Stimulated activated effector memory CD8-positive, alpha-beta T cell treated with anti-CD3 and anti-CD28 coated beads, Interleukin-12 subunit alpha, Interleukin-12 subunit beta, amount 100 ng/mL, for 72 hours (primary cell): Measurements from ENCODE around the gene CCM2.
A peak's percentile ranks its signal among the peaks of the same experiment; 100 is the strongest.

Experiments
- ATAC-seq: fragments of 150-1000 bp; cut with Tn5 transposase; 2 replicates; pipeline ENCODE4 v1.10.0; 2021
- DNase-seq, 2 donors: peaks; one replicate each; pipeline ENCODE4 v3.0.0; 2021 to 2022; ENCODE audit warnings: low spot score in 2 of 2
- H3K27ac Mint-ChIP-seq: one replicate; pipeline ENCODE4 v1.8.0; 2022; ENCODE audit warnings: mild to moderate bottlenecking, mixed read lengths
- H3K36me3 Mint-ChIP-seq: one replicate; pipeline ENCODE4 v1.8.0; 2022; ENCODE audit warnings: mild to moderate bottlenecking, mixed read lengths
- H3K4me1 Mint-ChIP-seq: one replicate; pipeline ENCODE4 v1.8.0; 2022; ENCODE audit warnings: mixed read lengths
- H3K4me3 Mint-ChIP-seq: one replicate; pipeline ENCODE4 v1.8.0; 2022; ENCODE audit warnings: mild to moderate bottlenecking, mixed read lengths
- H3K9me3 Mint-ChIP-seq: one replicate; pipeline ENCODE4 v1.8.0; 2022; ENCODE audit warnings: mixed read lengths

Gene CCM2

DNA sequence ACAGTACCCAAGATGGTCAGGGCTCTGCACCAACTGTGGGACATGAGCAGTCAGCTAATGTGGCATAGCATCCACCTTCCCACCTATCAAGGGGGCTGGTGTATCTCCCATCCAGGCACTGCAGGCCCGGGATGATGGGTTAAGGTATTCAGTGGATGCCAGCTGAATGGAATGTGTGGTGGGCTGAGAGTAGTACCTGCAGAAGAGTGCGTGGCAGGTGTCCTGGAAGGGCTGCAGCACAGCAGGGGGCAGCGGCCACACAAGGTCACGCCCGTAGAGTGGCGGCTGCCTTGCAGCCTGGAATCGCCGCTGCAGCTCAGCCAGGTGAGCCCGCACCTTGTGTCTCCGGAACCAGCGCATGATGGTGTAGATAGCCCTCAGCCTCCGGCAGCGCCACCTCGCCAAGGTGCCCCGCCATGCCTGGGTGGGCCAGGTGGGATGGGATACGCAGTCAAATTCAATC lies 34.5 kb upstream of the CCM2 start:
- peak overlapping the region; percentile 88 for H3K27ac Mint-ChIP-seq
- DNase-seq (no peak), ATAC-seq (no peak)
- H3K36me3 Mint-ChIP-seq = peaks cover 96% of the 10 kb centered on the region
- no peaks in the 10 kb centered on the region for H3K9me3 Mint-ChIP-seq
- peak overlapping the region; percentile 3 for H3K4me3 Mint-ChIP-seq
- peaks cover 42% of the 10 kb centered on the region for H3K4me1 Mint-ChIP-seq

DNA sequence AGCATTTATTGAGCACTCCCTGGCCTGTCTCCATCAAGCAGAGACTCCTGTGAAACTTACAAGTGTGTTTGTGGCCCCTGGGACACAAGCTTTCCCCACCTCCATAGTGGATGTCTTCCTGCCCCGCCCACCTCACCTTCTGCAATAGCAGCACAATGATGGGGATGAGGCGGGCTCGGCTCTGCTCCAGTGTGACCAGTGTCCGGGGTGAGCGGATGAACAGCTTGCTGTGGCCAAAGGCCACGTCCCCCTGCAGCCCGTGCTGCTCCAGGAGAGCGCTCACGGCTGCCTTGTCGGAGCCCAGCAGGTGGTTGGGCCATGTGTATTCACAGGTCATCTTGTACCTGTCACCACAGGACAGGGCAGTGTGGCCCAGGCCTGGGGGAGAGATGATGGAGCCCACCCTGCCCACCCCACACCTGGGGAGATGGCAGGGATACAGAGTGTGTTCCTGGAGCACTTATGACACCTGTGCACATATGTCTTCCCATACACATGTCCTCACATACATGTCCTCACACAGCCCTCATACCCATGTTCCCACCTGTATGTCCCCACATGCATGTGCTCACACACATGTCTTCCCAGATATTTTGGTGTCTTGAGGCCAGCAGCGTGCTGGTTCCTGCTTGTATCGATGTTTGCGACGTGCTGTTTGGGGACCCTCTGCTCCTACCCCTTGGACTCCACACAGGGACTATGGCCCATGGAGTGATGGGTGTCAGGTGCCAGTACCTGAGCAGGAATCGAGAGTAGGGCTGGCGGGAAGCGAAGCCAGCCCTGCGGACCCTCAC lies 33.9 kb upstream of the CCM2 start:
- H3K27ac Mint-ChIP-seq = peak overlapping the region; percentile 37
- H3K4me1 Mint-ChIP-seq = peaks cover 39% of the 10 kb centered on the region
- peak in 1 of 2 donors; percentile 58 for DNase-seq

DNA sequence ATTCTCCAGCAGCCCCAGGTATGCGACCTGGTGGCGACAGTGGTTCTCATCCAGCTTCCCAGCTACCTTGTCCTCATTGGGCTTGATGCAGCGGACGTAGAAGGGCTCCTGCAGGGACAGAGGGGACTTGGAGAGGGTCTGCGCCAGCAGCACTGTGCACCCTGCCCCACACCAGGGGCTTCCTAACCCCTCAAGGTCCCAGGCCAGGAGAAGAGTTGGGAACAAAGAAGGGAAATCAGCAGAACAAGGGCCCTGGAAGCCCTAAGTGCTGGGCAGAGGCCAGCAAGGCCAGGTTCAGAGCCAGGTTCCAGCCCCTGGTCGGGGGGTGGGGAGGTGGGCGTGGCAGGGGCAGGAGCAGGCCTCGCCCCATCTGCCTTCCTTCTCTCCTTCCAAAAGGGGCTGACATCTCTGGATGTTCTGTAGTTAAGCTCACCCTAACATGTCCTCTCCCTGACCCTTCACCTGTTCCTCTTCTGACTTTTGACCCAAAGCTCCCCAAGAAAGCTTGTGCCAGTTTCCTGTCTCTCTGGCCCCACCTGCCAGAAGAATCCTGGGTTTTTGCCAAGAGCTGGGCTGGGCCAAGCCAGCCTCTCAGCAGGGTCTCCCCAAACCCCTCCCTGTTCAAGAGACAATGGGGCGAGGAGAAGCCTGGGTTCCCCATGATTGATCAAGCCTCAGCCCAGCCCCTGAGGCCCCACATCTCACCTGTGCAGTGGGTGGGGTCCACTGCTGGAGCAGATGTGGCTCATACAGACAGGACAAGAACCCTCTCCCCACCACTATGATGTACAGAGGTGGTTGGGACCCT lies 33.1 kb upstream of the CCM2 start:
- DNase-seq = no peak
- no peak for ATAC-seq
- no peaks in the 10 kb centered on the region for H3K9me3 Mint-ChIP-seq
- H3K27ac Mint-ChIP-seq = peak overlapping the region; percentile 94
- H3K36me3 Mint-ChIP-seq = peaks cover 100% of the 10 kb centered on the region
- H3K4me3 Mint-ChIP-seq = no peak overlapping the region
- peaks cover 44% of the 10 kb centered on the region for H3K4me1 Mint-ChIP-seq

More for the DNA sequence above, 33.9 kb upstream of the CCM2 start:
- Mint-ChIP-seq H3K9me3 (no peaks in the 10 kb centered on the region), H3K4me3 (no peak overlapping the region), H3K36me3 (peaks cover 98% of the 10 kb centered on the region)
- no peak for ATAC-seq

DNA sequence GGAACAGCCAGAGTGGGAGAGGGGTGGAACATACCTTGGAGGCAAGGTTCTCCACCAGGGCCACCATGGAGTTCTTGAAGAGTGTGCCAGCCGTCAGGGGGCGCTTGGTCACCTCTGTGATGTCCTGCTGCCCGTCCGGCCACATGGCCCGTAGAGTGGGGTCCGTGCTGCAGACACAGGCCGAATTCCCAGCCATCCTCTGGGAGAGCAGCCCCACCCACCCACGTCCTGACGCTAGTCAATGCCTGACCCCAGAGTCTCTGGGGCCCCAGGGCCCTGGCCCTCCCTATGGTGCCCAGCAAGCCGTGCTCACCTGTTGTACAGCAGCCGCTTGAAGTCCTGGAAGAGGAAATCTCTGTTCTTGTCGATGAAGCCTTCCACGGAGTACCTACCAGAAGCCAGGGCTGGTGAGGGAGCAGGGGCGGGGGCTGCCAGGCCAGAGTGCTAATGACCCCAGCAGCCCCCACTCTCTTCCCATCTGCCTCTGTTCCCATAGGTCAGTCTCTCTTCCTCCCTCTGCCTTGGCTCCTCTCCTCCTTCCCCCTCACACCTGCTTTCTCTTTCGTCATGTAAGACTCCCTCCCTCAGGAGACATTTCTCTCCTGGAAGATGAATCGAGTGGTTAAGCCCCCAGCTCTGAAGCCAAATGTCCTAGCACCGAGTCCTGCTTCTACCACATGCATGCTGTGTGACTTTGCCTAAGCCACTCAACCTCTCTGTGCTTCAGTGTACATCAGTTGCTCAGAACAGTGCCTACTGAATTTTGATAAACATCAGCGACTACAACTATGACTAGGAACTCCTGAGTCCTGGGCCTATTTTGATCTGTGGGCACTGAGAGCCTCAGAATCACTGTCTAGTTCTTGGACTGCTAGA lies 32.2 kb upstream of the CCM2 start:
- Mint-ChIP-seq H3K4me3 (peak overlapping the region; percentile 18), H3K36me3 (peaks cover 100% of the 10 kb centered on the region), H3K27ac (peak overlapping the region; percentile 94), H3K4me1 (peaks cover 52% of the 10 kb centered on the region), H3K9me3 (no peaks in the 10 kb centered on the region)
- ATAC-seq (no peak), DNase-seq (no peak)

DNA sequence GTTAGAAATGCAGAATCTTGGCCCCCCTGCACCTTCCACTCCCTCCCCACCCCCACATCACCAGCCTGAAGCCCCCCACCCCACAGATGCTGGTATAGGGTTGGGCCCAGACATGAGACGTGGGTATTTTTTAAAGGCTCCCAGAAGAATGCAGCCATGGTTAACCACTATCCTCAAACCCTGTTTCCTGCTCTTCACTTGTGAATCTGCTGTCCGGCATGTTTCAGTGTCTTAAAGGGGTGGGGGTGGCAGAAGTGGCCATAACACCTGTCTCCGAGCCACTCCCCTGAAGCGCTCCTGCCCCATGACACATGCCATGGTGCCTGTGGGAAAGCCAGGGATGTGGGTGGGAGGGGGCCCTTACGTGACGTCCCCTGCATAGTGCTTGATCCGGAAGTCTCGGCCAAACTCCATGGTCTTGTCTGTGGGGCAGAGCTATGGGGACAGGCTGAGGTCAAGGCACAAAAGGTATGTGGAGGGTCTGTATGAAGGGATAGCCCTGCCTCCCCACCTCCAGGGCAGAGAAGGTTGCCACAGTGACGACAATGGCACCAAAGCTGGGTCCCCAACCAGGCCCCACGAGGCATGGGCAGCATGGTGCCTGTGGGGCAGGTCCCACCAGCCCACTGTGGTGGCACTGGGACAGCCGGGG lies 30.8 kb upstream of the CCM2 start:
- Mint-ChIP-seq H3K27ac (peak overlapping the region; percentile 94), H3K4me1 (peaks cover 56% of the 10 kb centered on the region)

DNA sequence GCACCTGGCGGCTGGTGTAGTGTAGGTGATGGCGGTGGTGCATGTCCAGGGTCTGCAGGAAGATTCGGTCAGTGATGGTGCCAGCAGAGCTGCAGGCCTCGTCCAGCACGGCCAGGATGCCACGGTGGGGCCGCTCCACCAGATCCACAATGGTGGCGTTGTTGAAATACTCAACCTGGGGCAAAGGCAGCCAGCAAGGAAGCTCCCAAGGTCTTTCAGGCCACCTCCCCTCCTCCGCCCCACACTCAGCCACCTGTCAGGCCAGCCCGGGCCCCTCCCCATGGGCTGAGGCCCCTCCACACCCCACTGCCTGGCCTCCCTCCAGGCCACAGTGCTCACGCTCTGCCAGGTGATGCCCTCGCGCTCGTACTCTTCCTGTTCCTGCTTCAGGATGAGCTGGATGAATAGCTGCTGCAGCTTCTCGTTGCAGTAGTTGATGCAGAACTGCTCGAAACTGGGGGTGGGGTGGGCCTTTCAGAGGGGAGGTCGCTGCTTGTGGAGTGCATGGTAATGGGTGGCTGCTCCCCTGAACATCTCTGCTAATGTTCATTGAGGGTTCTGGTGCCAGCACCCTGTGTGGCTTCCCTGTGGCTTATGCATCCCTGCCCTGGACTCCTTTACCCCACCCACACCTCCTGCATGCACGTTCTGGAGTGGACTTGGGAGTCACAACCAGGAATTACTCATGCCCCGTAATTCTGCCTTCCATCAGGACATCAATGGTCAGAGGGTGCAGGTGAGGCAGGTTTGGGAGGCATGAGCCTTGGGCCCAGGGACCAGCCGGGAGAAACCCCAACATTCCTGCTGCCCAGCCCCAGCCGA lies 30.1 kb upstream of the CCM2 start:
- Mint-ChIP-seq H3K4me1 (peaks cover 63% of the 10 kb centered on the region), H3K36me3 (peaks cover 100% of the 10 kb centered on the region), H3K9me3 (no peaks in the 10 kb centered on the region), H3K4me3 (no peak overlapping the region), H3K27ac (peak overlapping the region; percentile 94)
- ATAC-seq (no peak), DNase-seq (no peak)

More for the DNA sequence above, 30.8 kb upstream of the CCM2 start:
- H3K9me3 Mint-ChIP-seq = no peaks in the 10 kb centered on the region
- DNase-seq (no peak), ATAC-seq (no peak)
- peaks cover 100% of the 10 kb centered on the region for H3K36me3 Mint-ChIP-seq
- H3K4me3 Mint-ChIP-seq = no peak overlapping the region

DNA sequence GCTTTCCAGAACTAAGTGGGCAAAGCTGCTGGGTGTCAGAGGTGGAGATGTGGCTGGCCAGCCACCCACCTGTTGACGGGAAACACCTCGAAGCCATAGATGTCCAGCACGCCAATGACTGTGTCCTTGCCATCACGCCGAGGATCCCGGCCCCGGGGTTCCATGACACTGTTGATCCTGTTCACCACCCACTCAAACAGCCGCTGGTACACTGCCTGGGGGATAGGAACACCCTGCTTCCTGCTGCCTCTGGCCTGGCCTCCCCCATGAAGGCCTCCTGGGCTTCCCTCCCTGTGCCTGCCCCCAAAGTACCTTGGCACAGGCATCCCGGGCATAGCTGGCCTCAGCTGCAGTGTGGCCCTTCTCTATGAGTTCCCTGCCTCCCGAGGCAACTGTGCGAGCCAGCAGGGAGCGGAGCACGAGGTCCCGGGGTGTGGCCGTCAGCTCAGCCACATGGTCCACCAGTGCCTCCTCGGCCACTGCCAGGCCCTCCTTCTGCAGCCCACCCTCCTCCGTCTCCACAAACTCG lies 29.4 kb upstream of the CCM2 start:
- H3K27ac Mint-ChIP-seq = peak overlapping the region; percentile 94
- ATAC-seq (no peak), DNase-seq (no peak)
- peaks cover 63% of the 10 kb centered on the region for H3K4me1 Mint-ChIP-seq
- H3K9me3 Mint-ChIP-seq = no peaks in the 10 kb centered on the region
- peaks cover 100% of the 10 kb centered on the region for H3K36me3 Mint-ChIP-seq
- no peak overlapping the region for H3K4me3 Mint-ChIP-seq

DNA sequence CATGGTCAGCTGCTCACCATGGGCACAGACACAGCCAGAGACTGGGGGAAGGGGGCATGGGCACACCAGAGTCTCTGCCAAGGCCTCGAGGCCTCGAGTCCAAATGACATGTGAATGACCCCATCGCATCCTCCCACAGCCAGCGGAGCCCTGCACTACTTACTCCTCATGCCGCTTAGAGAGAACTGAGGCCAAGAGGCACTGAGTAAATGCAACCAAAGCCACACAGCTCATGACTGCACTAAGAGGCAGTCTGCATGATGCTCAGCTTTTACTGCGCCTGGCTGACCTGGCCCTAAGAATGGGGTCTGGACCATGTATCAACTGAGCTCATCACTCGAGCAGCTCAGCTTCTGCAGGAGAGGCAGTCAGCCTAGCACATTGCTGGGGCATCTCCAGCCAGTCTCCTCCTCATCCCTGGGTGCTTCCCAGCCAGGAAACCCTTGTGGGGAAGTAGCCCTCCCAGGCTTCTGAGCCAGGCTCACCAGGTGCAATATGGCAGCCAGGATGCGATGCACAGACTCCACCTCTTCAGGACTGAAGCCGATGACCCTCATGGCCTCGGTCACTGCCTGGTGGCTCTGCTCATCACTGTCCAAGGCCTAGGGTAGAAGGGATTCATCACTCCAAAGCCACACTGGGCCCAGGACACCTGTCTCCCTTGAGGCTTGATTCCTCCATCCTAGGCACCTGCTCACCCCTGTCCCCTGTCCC lies 28.7 kb upstream of the CCM2 start:
- Mint-ChIP-seq H3K4me3 (peak overlapping the region; percentile 32), H3K9me3 (no peaks in the 10 kb centered on the region), H3K27ac (peak overlapping the region; percentile 99), H3K4me1 (peaks cover 63% of the 10 kb centered on the region), H3K36me3 (peaks cover 100% of the 10 kb centered on the region)
- DNase-seq = no peak
- no peak for ATAC-seq

DNA sequence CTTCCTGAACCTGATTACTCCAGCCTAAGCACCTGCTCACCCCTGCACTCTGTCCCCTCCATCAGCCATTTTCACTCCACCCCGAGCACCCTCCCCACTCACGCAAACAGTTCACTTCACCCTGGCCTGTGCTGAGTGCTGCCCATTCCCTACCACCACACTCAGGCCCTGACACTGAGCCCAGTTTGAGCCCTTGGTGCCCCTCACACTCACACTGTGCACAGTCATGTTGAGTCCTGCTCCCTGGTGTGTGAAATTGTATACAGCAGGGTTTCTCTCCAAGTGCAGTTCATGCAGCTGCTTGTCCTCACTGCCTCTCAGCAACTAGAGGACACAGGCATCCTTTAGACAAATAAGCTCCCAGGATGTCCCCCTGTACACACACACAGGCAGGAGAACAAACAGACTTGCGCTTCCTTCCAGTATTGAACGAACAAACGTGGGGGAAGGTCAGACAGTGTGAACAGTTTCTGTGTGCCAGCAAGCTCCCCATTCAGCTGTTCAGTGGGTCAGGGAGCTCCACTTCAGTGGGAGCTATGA lies 28.0 kb upstream of the CCM2 start:
- Mint-ChIP-seq H3K36me3 (peaks cover 100% of the 10 kb centered on the region), H3K4me3 (peak overlapping the region; percentile 32), H3K9me3 (no peaks in the 10 kb centered on the region), H3K27ac (peak overlapping the region; percentile 99), H3K4me1 (peaks cover 63% of the 10 kb centered on the region)
- ATAC-seq (no peak), DNase-seq (no peak)

DNA sequence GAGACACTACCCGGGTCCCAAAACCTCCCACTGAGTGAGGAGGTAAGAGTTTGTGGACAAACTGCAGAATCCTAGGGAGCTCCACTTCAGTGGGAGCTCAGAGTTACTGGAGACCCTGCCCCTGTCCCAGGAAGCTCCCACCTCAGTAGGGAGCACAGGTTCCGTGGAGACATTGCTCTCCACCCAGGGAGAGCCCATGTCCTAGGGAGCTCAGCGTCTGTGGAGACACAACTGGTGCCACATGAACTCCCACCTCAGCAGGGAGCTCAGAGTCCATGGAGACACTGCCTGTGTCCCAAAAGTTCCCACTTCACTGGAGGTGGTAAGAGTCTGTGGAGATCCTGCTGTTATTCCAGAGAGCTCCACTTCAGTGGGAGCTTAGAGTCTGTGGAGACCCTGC lies 27.4 kb upstream of the CCM2 start:
- Mint-ChIP-seq H3K4me3 (peak overlapping the region; percentile 32), H3K36me3 (peaks cover 100% of the 10 kb centered on the region), H3K4me1 (peaks cover 63% of the 10 kb centered on the region), H3K9me3 (no peaks in the 10 kb centered on the region), H3K27ac (peak overlapping the region; percentile 99)
- no peak for DNase-seq
- ATAC-seq = no peak

DNA sequence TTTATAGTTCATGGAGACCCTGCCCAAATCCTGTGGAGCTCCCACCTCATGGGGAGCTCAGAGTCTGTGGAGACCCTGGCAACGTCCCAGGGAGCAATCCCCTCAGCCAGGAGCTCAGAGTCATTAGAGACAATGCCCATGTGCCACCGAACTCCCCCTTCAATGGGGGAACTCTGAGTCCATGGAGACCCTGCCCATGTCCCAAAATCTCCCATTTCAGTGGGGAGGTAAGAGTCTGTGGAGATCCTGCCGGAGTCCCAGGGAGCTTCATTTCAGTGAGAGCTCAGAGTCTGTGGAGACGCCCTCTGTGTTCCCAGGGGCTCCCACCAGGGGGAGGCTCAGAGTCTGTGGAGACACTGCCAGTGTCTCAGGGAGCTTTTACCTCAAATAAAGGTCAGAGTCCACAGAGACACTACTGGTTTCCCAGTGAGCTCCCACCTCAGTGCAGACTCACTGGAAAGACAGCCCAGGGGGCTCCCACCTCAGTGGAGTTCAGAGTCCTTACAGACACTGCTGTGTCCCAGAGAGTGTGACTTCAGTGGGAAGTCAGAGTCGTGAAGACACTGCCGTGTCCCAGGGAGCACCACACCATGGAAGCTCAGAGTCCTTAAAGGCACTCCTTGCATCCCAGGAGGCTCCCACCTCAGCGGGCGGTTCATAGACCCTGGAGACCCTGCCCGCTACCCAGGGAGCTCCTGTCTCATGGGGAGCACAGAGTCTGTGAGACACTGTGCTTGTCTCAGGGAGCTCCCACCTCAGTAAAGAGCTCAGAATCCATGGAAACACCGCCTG lies 26.2 kb upstream of the CCM2 start:
- no peak for ATAC-seq

DNA sequence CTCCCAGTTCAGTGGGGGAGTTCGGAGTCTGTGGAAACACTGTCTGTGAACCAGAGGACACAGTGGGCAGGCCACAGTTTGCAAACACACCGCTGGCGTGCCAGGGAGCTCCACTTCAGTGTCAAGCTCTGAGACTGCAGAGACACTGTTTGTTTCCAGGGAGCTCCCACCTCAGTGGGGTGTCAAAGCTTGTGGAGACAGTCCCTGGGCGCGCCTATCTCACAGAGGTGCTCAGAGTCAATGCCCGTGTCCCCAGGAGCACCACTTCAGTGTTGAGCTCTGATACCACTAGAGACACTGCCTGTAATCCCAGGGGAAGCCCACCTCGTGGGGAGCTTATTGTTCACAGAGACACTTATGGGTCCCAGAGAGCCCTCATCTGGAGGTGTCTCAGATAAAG lies 25.5 kb upstream of the CCM2 start:
- H3K27ac Mint-ChIP-seq = peak overlapping the region; percentile 99
- peaks cover 99% of the 10 kb centered on the region for H3K36me3 Mint-ChIP-seq
- ATAC-seq = no peak
- peaks cover 55% of the 10 kb centered on the region for H3K4me1 Mint-ChIP-seq
- DNase-seq = no peak
- H3K4me3 Mint-ChIP-seq = peak overlapping the region; percentile 99
- H3K9me3 Mint-ChIP-seq = no peaks in the 10 kb centered on the region

More for the DNA sequence above, 26.2 kb upstream of the CCM2 start:
- Mint-ChIP-seq H3K4me3 (peak overlapping the region; percentile 99), H3K9me3 (no peaks in the 10 kb centered on the region), H3K36me3 (peaks cover 100% of the 10 kb centered on the region), H3K4me1 (peaks cover 55% of the 10 kb centered on the region), H3K27ac (peak overlapping the region; percentile 99)
- peak in 1 of 2 donors; percentile 70 for DNase-seq
